Cardiac muscle cell (in vitro differentiated cells and primary cell): ENCODE results near the gene SNED1. TPM values are rescaled to one million over a fixed set of nuclear protein-coding genes. Genes with fewer than 3 reads are reported as not detected.

Experiments used
- DNase-seq, 2 donors: peaks; one replicate each; pipeline versions ENCODE4 v3.0.0 to v3.0.0-alpha.2; 2010 to 2017; ENCODE audit warnings: low read depth in 1 of 2, low spot score in 1 of 2
- H3K27ac ChIP-seq: fragments of 200-600 bp; sonication (generic); 2 replicates; pipeline ENCODE4 v1.5.1; 2016
- H3K27me3 ChIP-seq: fragments of 200-600 bp; sonication (generic); 2 replicates; pipeline ENCODE4 v1.6.0; 2016; ENCODE audit warnings: control low read depth
- H3K36me3 ChIP-seq: fragments of 200-600 bp; sonication (generic); 2 replicates; pipeline ENCODE4 v1.5.1; 2016; ENCODE audit warnings: control low read depth
- H3K4me1 ChIP-seq: fragments of 200-600 bp; sonication (generic); 2 replicates; pipeline ENCODE4 v1.8.1; 2017; ENCODE audit warnings: low read depth, mild to moderate bottlenecking, mixed run types
- H3K4me3 ChIP-seq: fragments of 200-600 bp; sonication (generic); 2 replicates; pipeline ENCODE4 v1.5.1; 2016; ENCODE audit warnings: mild to moderate bottlenecking
- H3K9me3 ChIP-seq: fragments of 200-600 bp; sonication (generic); 2 replicates; pipeline ENCODE4 v1.5.1; 2017; ENCODE audit warnings: low read depth, mild to moderate bottlenecking, control low read depth
- polyA plus RNA-seq: library from polyadenylated mRNA; unstranded; fragments of >200 nt; fragmentation: Nextera tagmentation; extraction: Ambion mirVana; gene quantifications from 2 replicates; pipeline ENCODE4 v1.2.1, GENCODE V29; 2016
- total RNA-seq: library from RNA; depleted of rRNA; stranded (reverse); fragments of >200 nt; gene quantifications from 2 replicates; pipeline ENCODE4 v1.2.3, GENCODE V29; 2016
- TF ChIP-seq, protein P1 (sequence below): IDR thresholded peaks from 2 replicates; pipeline ENCODE4 v1.5.1; 2012; ENCODE audit warnings: low read depth, mild to moderate bottlenecking, low read length

SNED1 gene
- total and polyA plus RNA-seq, 2 experiments from 2014 or later, result 0.09 to 0.76 TPM

DNA sequence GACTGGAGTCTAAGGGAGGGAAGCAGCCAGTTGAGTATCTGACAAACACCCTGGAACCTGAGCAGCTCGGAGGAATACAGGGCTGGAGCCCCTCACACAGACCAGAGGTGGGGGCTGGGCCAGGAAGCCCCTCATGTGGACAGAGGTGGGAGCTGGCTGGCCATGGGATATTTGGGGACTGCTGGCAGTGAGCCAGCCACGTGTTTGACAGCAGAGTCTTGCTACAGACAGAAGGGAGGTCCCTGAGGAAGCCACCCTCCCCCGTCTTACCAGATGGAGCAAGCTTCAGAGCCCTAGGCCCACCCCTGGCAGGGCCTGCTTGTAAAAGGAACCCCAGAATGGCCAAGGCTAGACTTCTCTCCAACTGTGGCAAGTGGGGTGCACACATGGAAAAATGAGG, 107.2 kb downstream of the SNED1 start:
- Histone ChIP-seq H3K9me3 (no peaks in the 10 kb centered on the region), H3K27ac (no peak overlapping the region), H3K36me3 (no peaks in the 10 kb centered on the region), H3K27me3 (no peaks in the 10 kb centered on the region), H3K4me3 (no peak overlapping the region), H3K4me1 (peaks cover 12% of the 10 kb centered on the region)
- TF ChIP-seq, protein P1, sequence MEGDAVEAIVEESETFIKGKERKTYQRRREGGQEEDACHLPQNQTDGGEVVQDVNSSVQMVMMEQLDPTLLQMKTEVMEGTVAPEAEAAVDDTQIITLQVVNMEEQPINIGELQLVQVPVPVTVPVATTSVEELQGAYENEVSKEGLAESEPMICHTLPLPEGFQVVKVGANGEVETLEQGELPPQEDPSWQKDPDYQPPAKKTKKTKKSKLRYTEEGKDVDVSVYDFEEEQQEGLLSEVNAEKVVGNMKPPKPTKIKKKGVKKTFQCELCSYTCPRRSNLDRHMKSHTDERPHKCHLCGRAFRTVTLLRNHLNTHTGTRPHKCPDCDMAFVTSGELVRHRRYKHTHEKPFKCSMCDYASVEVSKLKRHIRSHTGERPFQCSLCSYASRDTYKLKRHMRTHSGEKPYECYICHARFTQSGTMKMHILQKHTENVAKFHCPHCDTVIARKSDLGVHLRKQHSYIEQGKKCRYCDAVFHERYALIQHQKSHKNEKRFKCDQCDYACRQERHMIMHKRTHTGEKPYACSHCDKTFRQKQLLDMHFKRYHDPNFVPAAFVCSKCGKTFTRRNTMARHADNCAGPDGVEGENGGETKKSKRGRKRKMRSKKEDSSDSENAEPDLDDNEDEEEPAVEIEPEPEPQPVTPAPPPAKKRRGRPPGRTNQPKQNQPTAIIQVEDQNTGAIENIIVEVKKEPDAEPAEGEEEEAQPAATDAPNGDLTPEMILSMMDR, result no peak
- DNase-seq, result peak in 1 of 2 donors; percentile 3

DNA sequence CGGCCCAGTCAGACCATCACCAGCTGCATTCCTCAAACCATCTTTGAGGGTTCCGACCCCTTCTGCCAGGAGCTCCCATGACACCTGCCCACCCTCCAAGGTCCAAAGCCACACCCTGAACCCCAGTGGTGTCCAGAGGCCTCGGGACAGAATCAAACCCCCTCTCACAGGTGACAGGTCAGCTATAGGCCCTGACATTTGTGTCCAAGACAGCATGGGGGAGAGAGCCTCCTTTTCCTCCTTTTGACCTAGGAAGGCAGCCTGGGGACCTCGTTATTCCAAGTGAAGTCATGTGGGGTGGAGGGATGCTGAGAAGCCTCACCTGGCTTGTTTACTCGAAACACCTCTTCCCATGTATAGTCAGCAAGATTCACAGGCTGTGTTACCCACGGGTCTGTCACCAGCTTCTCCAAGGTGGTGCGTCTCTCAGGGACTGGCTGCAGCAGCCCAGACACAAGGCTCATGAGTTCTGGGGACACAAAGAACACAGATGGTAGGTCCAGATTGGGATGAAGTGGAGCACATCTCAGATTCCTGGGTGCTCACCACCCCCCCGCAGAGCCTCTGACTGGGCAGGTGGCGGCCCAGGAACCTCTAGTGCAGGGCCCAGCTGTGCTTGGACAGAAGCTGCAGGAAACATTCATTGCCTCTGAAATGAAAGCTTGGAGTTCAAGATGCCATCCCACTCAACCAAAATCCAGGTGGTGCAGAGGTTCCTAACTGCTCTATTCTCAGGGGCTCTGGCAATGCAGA, 108.8 kb downstream of the SNED1 start:
- Histone ChIP-seq H3K4me1 (peaks cover 12% of the 10 kb centered on the region), H3K27ac (no peak overlapping the region), H3K36me3 (no peaks in the 10 kb centered on the region), H3K9me3 (no peaks in the 10 kb centered on the region), H3K4me3 (no peak overlapping the region), H3K27me3 (no peaks in the 10 kb centered on the region)
- no peak for DNase-seq
- TF ChIP-seq, protein P1, result no peak

DNA sequence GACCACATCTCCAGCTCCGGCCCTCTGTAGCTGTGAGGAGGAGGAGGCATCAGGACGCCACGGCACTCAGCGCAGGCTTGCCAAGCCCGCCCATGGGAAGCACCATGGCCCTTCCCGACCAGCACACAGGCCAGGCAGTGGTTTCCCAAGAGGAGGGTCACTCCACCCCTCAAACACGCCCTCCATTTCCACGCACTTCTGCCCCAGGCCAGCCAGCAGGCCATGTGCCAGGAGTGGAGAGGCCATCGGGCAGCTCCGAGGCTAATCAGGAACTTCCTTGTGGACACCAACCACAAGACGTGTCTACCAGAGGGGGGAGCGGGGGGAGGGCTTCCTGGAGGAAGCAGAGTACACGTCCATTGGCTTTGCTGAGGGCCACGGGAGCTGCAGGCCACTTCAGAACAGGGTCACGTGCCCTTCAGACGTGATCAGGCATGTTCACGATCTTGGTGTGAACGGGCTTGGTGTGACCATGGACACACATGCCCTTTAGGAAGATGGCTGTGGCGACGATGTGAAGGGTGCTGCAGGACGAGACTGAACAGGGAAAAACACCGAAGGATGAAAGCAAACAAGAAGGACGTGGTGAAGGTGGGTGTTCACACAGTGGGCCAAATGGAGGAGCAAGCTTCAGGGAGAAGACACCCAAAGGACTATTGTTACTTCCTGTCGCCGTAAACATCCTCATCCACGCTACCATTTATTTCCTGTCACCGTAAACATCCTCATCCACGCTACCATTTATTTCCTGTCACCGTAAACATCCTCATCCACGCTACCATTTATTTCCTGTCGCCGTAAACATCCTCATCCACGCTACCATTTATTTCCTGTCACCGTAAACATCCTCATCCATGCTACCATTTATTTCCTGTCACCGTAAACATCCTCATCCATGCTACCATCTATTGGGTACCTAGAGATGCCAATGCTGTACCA, 110.1 kb downstream of the SNED1 start:
- Histone ChIP-seq H3K36me3 (no peaks in the 10 kb centered on the region), H3K9me3 (no peaks in the 10 kb centered on the region), H3K27me3 (no peaks in the 10 kb centered on the region), H3K27ac (no peak overlapping the region), H3K4me1 (peaks cover 6% of the 10 kb centered on the region), H3K4me3 (no peak overlapping the region)
- DNase-seq, result no peak
- TF ChIP-seq, protein P1, result no peak

DNA sequence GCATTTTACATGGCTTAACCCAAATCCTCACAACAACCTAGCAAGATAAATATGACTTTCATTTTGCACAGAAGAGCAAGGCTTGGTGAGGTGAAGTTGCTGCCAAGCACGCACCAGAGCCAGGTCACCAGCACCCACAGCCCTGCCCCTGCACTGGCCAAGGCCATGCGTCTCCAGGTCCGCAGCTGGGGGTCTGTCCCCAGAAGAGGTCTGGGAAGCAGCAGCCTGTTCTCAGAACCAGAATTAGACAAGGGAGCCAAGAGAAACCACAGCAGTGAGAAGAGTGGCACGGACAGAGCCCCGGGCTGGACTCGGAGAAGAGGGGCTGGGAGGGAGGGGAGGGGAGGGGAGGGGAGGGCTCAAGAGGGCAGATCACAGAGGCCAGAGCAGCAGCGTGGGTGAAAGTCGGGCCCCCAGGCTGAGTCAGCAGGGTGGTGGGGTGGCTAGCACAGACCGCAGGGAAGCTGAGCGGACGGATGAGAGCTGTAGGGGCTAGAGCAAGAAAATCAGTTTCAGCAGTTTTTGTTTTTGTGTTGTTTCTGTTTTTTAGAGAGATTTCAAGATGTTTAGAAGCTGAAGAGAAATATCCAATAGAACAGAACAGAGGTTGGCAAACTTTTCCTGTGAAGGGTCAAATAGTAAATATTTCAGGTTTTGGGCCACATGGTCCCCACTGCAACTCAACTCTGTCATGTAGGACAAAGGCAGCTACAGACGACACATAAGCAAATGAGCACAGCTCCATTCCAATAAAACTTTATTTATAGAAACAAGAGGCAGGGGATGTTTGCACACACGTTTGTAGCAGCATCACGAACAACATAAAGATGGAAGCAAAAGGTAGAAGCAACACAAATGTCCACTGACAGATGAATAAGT, 111.0 kb downstream of the SNED1 start:
- DNase-seq, result no peak
- H3K4me3 ChIP-seq, result no peak overlapping the region
- H3K9me3 ChIP-seq, result no peaks in the 10 kb centered on the region
- H3K27me3 ChIP-seq, result no peaks in the 10 kb centered on the region
- TF ChIP-seq, protein P1, result no peak
- H3K27ac ChIP-seq, result no peak overlapping the region
- H3K4me1 ChIP-seq, result peaks cover 6% of the 10 kb centered on the region
- no peaks in the 10 kb centered on the region for H3K36me3 ChIP-seq

DNA sequence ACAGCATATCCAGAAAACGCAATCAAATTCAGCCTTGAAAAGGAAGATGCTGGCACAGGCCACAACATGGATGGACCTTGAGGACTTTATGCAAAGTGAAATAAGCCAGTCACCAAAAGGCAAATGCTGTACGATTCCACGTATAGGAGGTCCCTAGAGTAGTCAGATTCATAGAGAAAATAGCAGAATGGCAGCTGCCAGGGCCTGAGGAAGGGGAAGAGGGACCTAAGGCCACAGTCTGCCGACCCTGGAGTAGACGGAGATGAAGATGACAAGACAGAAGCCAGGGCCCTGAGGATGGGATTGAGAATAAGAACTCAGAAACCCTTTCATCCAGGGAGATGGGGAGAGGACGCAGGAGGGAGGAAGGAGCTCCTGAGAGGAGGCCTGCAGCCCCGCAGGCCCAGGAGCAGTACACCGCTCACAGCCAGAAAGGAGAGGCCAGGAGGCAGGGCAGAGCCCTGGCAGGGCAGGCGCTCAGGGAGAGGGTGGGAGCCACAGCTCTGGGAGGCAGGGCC, 111.7 kb downstream of the SNED1 start:
- Histone ChIP-seq H3K27ac (no peak overlapping the region), H3K4me3 (no peak overlapping the region), H3K4me1 (peaks cover 6% of the 10 kb centered on the region), H3K9me3 (no peaks in the 10 kb centered on the region), H3K36me3 (peaks cover 4% of the 10 kb centered on the region), H3K27me3 (no peaks in the 10 kb centered on the region)
- DNase-seq, result no peak
- TF ChIP-seq, protein P1, result no peak
